IMR-90 (cell line): ENCODE results near the gene FANK1. TPM values are rescaled to one million over a fixed set of nuclear protein-coding genes. Genes with fewer than 3 reads are reported as not detected.

ENCODE experiments used
- ATAC-seq: fragments of 200-7000 bp; cut with Tn5 transposase; 2 replicates; pipeline ENCODE4 v1.9.1; 2020; ENCODE audit warnings: low read depth, mild to moderate bottlenecking, moderate library complexity
- BruUV-seq: library from RNA; stranded (reverse); fragments of 400-500 nt; replicated peaks from 2 replicates; lab custom pipeline; 2021; lab: Mats Ljungman, UMichigan
- CTCF ChIA-PET: fragments of 300-600 bp; formaldehyde crosslinking; extraction: SDS; loops from one replicate; lab custom pipeline; 2021; ENCODE audit warnings: antibody characterized with exemption; lab: Yijun Ruan, JAX
- POLR2A ChIA-PET: fragments of 300-600 bp; sonication (Branson Sonifier 250); formaldehyde crosslinking; loops from one replicate; lab custom pipeline; 2022; ENCODE audit warnings: antibody characterized with exemption; ENCODE audit not compliant: unreplicated experiment; lab: Charles Lee
- DNase-seq: peaks from one replicate; pipeline ENCODE4 v3.0.0; 2013
- H2AFZ ChIP-seq: replicated peaks from 2 replicates; pipeline ENCODE3; 2013; ENCODE audit warnings: low read length, mild to moderate bottlenecking; ENCODE audit not compliant: poor library complexity
- H2AK5ac ChIP-seq: 2 replicates; pipeline ENCODE4 v1.6.1; 2013; ENCODE audit warnings: low read depth, low read length, inconsistent platforms
- H2AK9ac ChIP-seq: replicated peaks from 2 replicates; pipeline ENCODE3; 2013; ENCODE audit warnings: mild to moderate bottlenecking, low read depth, low read length, moderate library complexity; ENCODE audit not compliant: poor library complexity
- H2BK120ac ChIP-seq: 2 replicates; pipeline ENCODE4 v1.6.1; 2013; ENCODE audit warnings: low read depth, low read length, inconsistent platforms
- H2BK15ac ChIP-seq: 3 replicates; pipeline ENCODE4 v1.6.1; 2013; ENCODE audit warnings: low read depth, low read length, inconsistent platforms
- H2BK20ac ChIP-seq: 2 replicates; pipeline ENCODE4 v1.6.1; 2013; ENCODE audit warnings: low read depth, mild to moderate bottlenecking, inconsistent platforms, low read length, moderate library complexity
- H2BK5ac ChIP-seq: 2 replicates; pipeline ENCODE4 v1.6.1; 2013; ENCODE audit warnings: mild to moderate bottlenecking, low read depth, low read length, inconsistent platforms; ENCODE audit not compliant: poor library complexity, severe bottlenecking
- H3K14ac ChIP-seq: replicated peaks from 2 replicates; pipeline ENCODE4 v1.6.1; 2013; ENCODE audit warnings: low read depth, low read length, inconsistent platforms
- H3K18ac ChIP-seq: 2 replicates; pipeline ENCODE4 v1.6.1; 2013; ENCODE audit warnings: low read depth, low read length, control low read depth
- H3K23ac ChIP-seq: 2 replicates; pipeline ENCODE4 v1.6.1; 2013; ENCODE audit warnings: low read depth, low read length, inconsistent platforms
- H3K27ac ChIP-seq: 2 replicates; pipeline ENCODE4 v1.5.1; 2013; ENCODE audit warnings: mild to moderate bottlenecking, control low read depth, low read length; ENCODE audit not compliant: insufficient read depth
- H3K27me3 ChIP-seq: 2 replicates; pipeline ENCODE4 v1.6.1; 2013; ENCODE audit warnings: low read length; ENCODE audit not compliant: control insufficient read depth, insufficient read depth
- H3K36me3 ChIP-seq: 2 replicates; pipeline ENCODE4 v1.6.1; 2013; ENCODE audit warnings: low read length, mixed read lengths; ENCODE audit not compliant: control insufficient read depth, insufficient read depth
- H3K4ac ChIP-seq: 2 replicates; pipeline ENCODE4 v1.6.1; 2013; ENCODE audit warnings: low read depth, low read length, inconsistent platforms
- H3K4me1 ChIP-seq: 2 replicates; pipeline ENCODE4 v1.6.1; 2013; ENCODE audit warnings: low read length, mixed read lengths; ENCODE audit not compliant: control insufficient read depth, insufficient read depth
- H3K4me2 ChIP-seq: 2 replicates; pipeline ENCODE4 v1.6.1; 2013; ENCODE audit warnings: low read depth, mild to moderate bottlenecking, control low read depth, low read length, moderate library complexity
- H3K4me3 ChIP-seq: 2 replicates; pipeline ENCODE4 v1.5.1; 2013; ENCODE audit warnings: low read depth, mild to moderate bottlenecking, control low read depth, low read length, moderate library complexity; ENCODE audit not compliant: insufficient read depth
- H3K56ac ChIP-seq: 2 replicates; pipeline ENCODE4 v1.6.1; 2013; ENCODE audit warnings: low read length, inconsistent platforms; ENCODE audit not compliant: insufficient read depth; ENCODE audit errors: extremely low read depth
- H3K79me1 ChIP-seq, 2 experiments: 2 replicates each; pipeline ENCODE4 v1.6.1; 2013; ENCODE audit warnings: low read length in 2 of 2, inconsistent platforms in 1 of 2, low read depth in 1 of 2
- H3K9ac ChIP-seq: 2 replicates; pipeline ENCODE4 v1.6.1; 2013; ENCODE audit warnings: low read depth, low read length, control low read depth
- H3K9me1 ChIP-seq: 2 replicates; pipeline ENCODE4 v1.6.1; 2013; ENCODE audit warnings: low read length, inconsistent platforms; ENCODE audit not compliant: insufficient read depth
- H3K9me3 ChIP-seq: 2 replicates; pipeline ENCODE4 v1.6.1; 2013; ENCODE audit warnings: low read length; ENCODE audit not compliant: control insufficient read depth, insufficient read depth
- H4K20me1 ChIP-seq: 2 replicates; pipeline ENCODE4 v1.6.1; 2013; ENCODE audit warnings: low read length, inconsistent platforms; ENCODE audit not compliant: insufficient read depth
- H4K5ac ChIP-seq: 2 replicates; pipeline ENCODE4 v1.6.1; 2013; ENCODE audit warnings: mild to moderate bottlenecking, low read depth, low read length, control low read depth
- H4K8ac ChIP-seq, 2 experiments: 2 replicates each; pipeline ENCODE4 v1.6.1; 2013; ENCODE audit warnings: low read depth in 2 of 2, low read length in 2 of 2, control low read depth in 1 of 2, inconsistent platforms in 1 of 2
- H4K91ac ChIP-seq: 2 replicates; pipeline ENCODE4 v1.6.1; 2013; ENCODE audit warnings: low read depth, low read length, inconsistent platforms; ENCODE audit not compliant: insufficient read depth
- BHLHE40 ChIP-seq: fragments of 150-350 bp; IDR thresholded peaks from 2 replicates; pipeline ENCODE4 v1.6.1; 2016; ENCODE audit warnings: mild to moderate bottlenecking, low read depth, low read length
- CEBPB ChIP-seq: IDR thresholded peaks from 2 replicates; pipeline ENCODE4 v1.6.1; 2012; ENCODE audit warnings: low read depth, low read length, improper control_type of control experiment
- CHD1 ChIP-seq: IDR thresholded peaks from 2 replicates; pipeline ENCODE4 v1.6.1; 2012; ENCODE audit warnings: low read depth, low read length, improper control_type of control experiment
- FOS ChIP-seq: fragments of 150-350 bp; IDR thresholded peaks from 2 replicates; pipeline ENCODE4 v1.6.1; 2016; ENCODE audit warnings: low read depth, low read length
- MAFK ChIP-seq: IDR thresholded peaks from 2 replicates; pipeline ENCODE4 v1.6.1; 2012; ENCODE audit warnings: low read depth, low read length, improper control_type of control experiment
- MAZ ChIP-seq: IDR thresholded peaks from 2 replicates; pipeline ENCODE4 v1.6.1; 2012; ENCODE audit warnings: low read depth, mild to moderate bottlenecking, low read length, improper control_type of control experiment, moderate library complexity, borderline replicate concordance
- MXI1 ChIP-seq: IDR thresholded peaks from 2 replicates; pipeline ENCODE4 v1.6.1; 2012; ENCODE audit warnings: low read depth, mild to moderate bottlenecking, low read length, moderate library complexity, borderline replicate concordance
- NFE2L2 ChIP-seq: fragments of 150-350 bp; IDR thresholded peaks from 2 replicates; pipeline ENCODE4 v1.6.1; 2016; ENCODE audit warnings: low read depth, mild to moderate bottlenecking, low read length
- POLR2A ChIP-seq: IDR thresholded peaks from 2 replicates; pipeline ENCODE4 v1.6.1; 2012; ENCODE audit warnings: mild to moderate bottlenecking, low read depth, low read length
- RAD21 ChIP-seq: IDR thresholded peaks from 2 replicates; pipeline ENCODE4 v1.6.1; 2012; ENCODE audit warnings: low read length, improper control_type of control experiment
- RCOR1 ChIP-seq: IDR thresholded peaks from 2 replicates; pipeline ENCODE4 v1.6.1; 2012; ENCODE audit warnings: mild to moderate bottlenecking, low read length, improper control_type of control experiment; ENCODE audit not compliant: insufficient replicate concordance
- RFX5 ChIP-seq: IDR thresholded peaks from 2 replicates; pipeline ENCODE4 v1.8.0; 2012; ENCODE audit warnings: low read depth, mild to moderate bottlenecking, low read length, moderate library complexity
- SMC3 ChIP-seq: fragments of 150-350 bp; IDR thresholded peaks from 2 replicates; pipeline ENCODE4 v1.6.1; 2016; ENCODE audit warnings: low read depth, mild to moderate bottlenecking, antibody characterized with exemption, low read length, moderate library complexity
- WGBS, 2 experiments: methylation state at CpG; one replicate each; pipeline versions ENCODE4 v1.1.5 to v1.1.7; 2013; ENCODE audit warnings: missing lambda C conversion rate in 2 of 2; ENCODE audit not compliant: insufficient read length in 1 of 2; ENCODE audit errors: extremely low coverage in 2 of 2; 5-methylcytosine and 5-hydroxymethylcytosine counted together
- dilution Hi-C: fragments of 300-500 bp; cut with HindIII; formaldehyde crosslinking; loops from one replicate; pipeline ENCODE4 v1.14.3; 2018; ENCODE audit warnings: low sequenced_read_pairs; ENCODE audit not compliant: unreplicated experiment
- in situ Hi-C: fragments of 300-500 bp; cut with MboI; formaldehyde crosslinking; loops from 3 replicates; pipeline ENCODE4 v1.14.3; 2019; ENCODE audit warnings: low sequenced_read_pairs, inconsistent platforms, mixed read lengths
- intact Hi-C: fragments of 100-400 bp; cut with micrococcal nuclease; formaldehyde crosslinking; loops from 2 replicates; pipeline ENCODE4 v1.10.0; 2022
- polyA plus RNA-seq, 3 experiments: library from polyadenylated mRNA; depleted of rRNA; stranded (reverse); fragments of >200 nt; gene quantifications; 2 replicates each; pipeline ENCODE4 v1.2.3, GENCODE V29; 2012; ENCODE audit warnings: low replicate concordance in 1 of 3
- total RNA-seq: library from RNA; depleted of rRNA; stranded (reverse); fragments of >200 nt; gene quantifications from 2 replicates; pipeline ENCODE4 v1.2.3, GENCODE V29; 2012
- TF ChIP-seq, protein P1 (sequence below): fragments of 150-350 bp; IDR thresholded peaks from 2 replicates; pipeline ENCODE4 v1.6.1; 2017; ENCODE audit warnings: mild to moderate bottlenecking, antibody characterized with exemption, low read length, low read depth
- TF ChIP-seq, protein P2 (sequence below): fragments of 150-350 bp; IDR thresholded peaks from 2 replicates; pipeline ENCODE4 v1.6.1; 2016; ENCODE audit warnings: low read depth, mild to moderate bottlenecking, low read length, moderate library complexity, borderline replicate concordance
- TF ChIP-seq, protein P3 (sequence below): conservative IDR thresholded peaks from 2 replicates; pipeline ENCODE4 v1.5.1; 2012; ENCODE audit warnings: mild to moderate bottlenecking, low read depth, low read length, improper control_type of control experiment

FANK1 gene
- total and polyA plus RNA-seq, 2 of the 4 experiments (the other 2 are of a cell fraction): 0.90 to 2.2 TPM

DNA sequence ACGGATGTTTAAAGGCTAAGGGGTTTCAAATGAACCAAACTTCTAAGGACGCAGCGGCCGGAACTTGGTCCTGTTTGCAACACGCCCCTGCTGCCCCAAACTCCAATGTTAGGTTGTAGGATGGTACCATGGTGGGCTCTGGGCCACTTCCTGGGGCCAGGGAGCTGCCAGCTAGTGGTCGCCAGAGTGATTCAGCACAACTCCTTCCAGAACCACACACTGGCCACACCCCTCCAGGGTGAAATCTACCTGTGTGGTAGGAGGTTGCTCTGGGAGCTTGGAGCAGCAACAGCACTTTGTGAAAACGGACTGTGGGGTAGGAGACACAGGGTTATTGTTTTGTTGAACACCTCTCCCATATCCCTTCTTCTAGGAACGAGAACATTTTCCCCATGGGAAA, 161.1 kb downstream of the FANK1 start:
- Histone ChIP-seq H3K23ac (no peak overlapping the region), H4K20me1 (no peaks in the 10 kb centered on the region), H3K9me1 (peaks cover 14% of the 10 kb centered on the region), H2BK15ac (no peak overlapping the region), H3K14ac (no peak overlapping the region), H3K4ac (no peak overlapping the region), H4K5ac (no peak overlapping the region), H3K56ac (no peak overlapping the region), H2AK5ac (no peak overlapping the region), H4K8ac (no peak overlapping the region), H2AFZ (no peak overlapping the region), H3K18ac (no peak overlapping the region), H3K9me3 (peaks cover 3% of the 10 kb centered on the region; the same call in 1 of the 2 replicates), H2BK20ac (no peak overlapping the region), H3K79me1 (no peaks in the 10 kb centered on the region), H2AK9ac (no peak overlapping the region), H3K27ac (no peak overlapping the region), H3K4me3 (no peak overlapping the region), H3K4me1 (peaks cover 15% of the 10 kb centered on the region), H3K4me2 (no peak overlapping the region), H3K36me3 (no peaks in the 10 kb centered on the region), H3K27me3 (peaks cover 24% of the 10 kb centered on the region), H2BK5ac (no peak overlapping the region), H2BK120ac (no peak overlapping the region), H4K91ac (no peak overlapping the region), H3K9ac (no peak overlapping the region)
- 100% methylated on average over 2 of the region's 8 CpGs; no CpG with 5 or more reads in 1 of the 2 experiments for WGBS, 2 experiments
- ChIA-PET CTCF (no interaction called here), POLR2A (no interaction called here)
- ATAC-seq (no peak), DNase-seq (no peak)
- TF ChIP-seq FOS (no peak), RCOR1 (no peak), RFX5 (no peak), SMC3 (no peak), MAZ (no peak), NFE2L2 (no peak), CEBPB (no peak), MXI1 (no peak), CHD1 (no peak), BHLHE40 (no peak), POLR2A (no peak), MAFK (no peak), RAD21 (no peak)
- TF ChIP-seq, protein P1, sequence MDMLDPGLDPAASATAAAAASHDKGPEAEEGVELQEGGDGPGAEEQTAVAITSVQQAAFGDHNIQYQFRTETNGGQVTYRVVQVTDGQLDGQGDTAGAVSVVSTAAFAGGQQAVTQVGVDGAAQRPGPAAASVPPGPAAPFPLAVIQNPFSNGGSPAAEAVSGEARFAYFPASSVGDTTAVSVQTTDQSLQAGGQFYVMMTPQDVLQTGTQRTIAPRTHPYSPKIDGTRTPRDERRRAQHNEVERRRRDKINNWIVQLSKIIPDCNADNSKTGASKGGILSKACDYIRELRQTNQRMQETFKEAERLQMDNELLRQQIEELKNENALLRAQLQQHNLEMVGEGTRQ: no peak
- TF ChIP-seq, protein P2, sequence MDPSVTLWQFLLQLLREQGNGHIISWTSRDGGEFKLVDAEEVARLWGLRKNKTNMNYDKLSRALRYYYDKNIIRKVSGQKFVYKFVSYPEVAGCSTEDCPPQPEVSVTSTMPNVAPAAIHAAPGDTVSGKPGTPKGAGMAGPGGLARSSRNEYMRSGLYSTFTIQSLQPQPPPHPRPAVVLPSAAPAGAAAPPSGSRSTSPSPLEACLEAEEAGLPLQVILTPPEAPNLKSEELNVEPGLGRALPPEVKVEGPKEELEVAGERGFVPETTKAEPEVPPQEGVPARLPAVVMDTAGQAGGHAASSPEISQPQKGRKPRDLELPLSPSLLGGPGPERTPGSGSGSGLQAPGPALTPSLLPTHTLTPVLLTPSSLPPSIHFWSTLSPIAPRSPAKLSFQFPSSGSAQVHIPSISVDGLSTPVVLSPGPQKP: no peak
- TF ChIP-seq, protein P3, sequence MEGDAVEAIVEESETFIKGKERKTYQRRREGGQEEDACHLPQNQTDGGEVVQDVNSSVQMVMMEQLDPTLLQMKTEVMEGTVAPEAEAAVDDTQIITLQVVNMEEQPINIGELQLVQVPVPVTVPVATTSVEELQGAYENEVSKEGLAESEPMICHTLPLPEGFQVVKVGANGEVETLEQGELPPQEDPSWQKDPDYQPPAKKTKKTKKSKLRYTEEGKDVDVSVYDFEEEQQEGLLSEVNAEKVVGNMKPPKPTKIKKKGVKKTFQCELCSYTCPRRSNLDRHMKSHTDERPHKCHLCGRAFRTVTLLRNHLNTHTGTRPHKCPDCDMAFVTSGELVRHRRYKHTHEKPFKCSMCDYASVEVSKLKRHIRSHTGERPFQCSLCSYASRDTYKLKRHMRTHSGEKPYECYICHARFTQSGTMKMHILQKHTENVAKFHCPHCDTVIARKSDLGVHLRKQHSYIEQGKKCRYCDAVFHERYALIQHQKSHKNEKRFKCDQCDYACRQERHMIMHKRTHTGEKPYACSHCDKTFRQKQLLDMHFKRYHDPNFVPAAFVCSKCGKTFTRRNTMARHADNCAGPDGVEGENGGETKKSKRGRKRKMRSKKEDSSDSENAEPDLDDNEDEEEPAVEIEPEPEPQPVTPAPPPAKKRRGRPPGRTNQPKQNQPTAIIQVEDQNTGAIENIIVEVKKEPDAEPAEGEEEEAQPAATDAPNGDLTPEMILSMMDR: no peak
- no TSS peak for BruUV-seq
- in situ Hi-C loops: no loop called here
- dilution Hi-C loops: no loop called here
- intact Hi-C loops: no loop called here
